Pulmonary artery endothelial cell (primary cell): ENCODE data around the gene ASB15. TPM values are rescaled to one million over a fixed set of nuclear protein-coding genes. Genes with fewer than 3 reads are reported as not detected.
"Not testable (repeated sequence)": the region's sequence is repeated elsewhere in the genome, so short reads cannot be mapped to it uniquely, and the experiment has no call there.

Source experiments
- DNase-seq: peaks from one replicate; pipeline ENCODE4 v3.0.0-alpha.2; 2011; ENCODE audit warnings: low read depth, low spot score
- total RNA-seq: library from RNA; depleted of rRNA; stranded (reverse); fragments of >200 nt; gene quantifications from 2 replicates; pipeline ENCODE4 v1.2.3, GENCODE V29; 2014

ASB15 gene
- total RNA-seq: not detected in 2 replicates

DNA sequence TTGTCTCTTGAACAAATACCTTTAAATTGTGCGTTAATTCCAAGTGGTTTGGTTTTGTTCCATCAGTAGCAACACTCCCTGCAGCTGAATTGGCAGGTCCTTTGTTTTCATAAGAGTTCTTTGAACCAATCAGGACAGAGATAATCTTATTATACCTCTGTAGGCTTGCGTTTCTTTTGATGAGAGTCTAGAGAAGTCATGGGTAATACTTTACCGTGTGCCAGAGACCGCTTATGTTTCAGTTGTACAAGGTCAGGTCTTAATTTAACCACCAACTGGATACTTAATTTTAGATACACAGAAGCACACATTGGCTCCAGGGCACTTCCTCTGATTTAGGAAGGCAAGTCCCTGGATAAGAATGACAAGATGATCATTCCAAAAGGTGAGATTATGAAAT is at the start of gene ASB15:
Gene ASB15 (plus strand): TSS at position 292 of the 400 bp plus-strand sequence. CDS start 12,682 bp downstream, outside the sequence.
- no peak for DNase-seq

DNA sequence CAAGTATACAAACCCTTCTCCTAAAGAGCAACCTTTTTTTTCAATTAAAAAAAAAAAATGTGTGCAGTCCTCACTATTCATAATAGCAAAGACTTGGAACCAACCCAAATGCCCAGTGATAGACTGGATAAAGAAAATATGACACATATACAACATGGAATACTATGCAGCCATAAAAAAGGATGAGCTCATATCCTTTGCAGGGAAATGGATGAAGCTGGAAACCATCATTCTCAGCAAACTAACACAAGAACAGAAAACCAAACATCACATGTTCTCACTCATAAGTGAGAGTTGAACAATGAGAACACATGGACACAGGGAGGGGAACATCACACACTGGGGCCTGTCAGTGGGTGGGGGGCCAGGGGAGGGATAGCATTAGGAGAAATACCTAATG is 49.5 kb upstream of the ASB15 start:
- not testable (repeated sequence) for DNase-seq

DNA sequence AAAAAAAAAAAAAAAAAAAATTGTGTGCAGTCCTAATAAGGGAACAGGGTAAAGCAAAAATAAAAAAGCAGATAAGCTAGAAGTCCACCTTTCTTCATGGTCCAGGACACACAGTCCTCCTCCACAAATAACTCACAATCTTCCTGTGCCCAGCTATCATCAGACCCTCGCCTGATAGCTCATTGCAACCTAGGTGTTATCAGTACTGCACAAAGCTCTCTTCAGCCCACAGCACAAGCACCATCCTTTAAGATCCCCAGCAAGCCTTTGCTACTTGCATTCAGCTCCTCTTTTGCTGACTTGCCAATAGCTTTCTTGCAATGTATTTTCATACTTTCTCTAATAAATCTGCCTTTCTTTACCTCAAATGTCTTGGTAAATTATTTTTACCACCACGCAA is 49.0 kb upstream of the ASB15 start:
- DNase-seq: no peak

DNA sequence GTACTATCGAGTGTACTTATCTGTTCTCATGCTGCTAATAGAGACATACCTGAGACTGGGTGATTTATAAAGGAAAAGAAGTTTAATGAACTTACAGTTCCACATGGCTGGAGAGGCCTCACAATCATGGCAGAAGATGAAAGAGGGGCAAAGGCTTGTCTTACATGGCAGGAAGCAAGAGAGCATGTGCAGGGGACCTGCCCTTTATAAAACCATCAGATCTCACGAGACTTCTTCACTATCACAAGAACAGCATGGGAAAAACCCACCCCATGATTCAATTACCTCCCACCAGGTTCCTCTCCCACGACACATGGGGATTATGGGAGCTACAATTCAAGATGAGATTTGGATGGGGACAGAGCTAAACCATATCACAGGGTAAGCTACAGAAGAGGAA is 48.5 kb upstream of the ASB15 start:
- no peak for DNase-seq

DNA sequence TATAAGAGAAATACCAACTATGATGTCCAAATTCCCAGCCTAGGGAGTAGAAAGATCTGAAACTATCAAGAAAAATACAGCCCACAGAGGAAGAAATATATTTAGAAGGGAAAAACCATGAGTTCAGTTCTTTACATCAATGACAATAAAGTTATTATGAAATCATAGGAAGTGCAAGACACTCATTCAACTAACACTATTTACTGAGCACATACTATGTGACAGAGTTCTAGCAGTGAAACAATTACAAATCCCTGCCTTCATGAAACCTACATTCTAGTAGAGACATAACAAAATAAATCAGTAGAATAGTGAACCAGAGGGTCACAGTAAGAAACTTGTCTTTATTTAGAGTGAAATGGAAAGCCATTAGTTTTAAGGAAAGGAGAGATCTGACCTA is 46.1 kb upstream of the ASB15 start:
- no peak for DNase-seq

DNA sequence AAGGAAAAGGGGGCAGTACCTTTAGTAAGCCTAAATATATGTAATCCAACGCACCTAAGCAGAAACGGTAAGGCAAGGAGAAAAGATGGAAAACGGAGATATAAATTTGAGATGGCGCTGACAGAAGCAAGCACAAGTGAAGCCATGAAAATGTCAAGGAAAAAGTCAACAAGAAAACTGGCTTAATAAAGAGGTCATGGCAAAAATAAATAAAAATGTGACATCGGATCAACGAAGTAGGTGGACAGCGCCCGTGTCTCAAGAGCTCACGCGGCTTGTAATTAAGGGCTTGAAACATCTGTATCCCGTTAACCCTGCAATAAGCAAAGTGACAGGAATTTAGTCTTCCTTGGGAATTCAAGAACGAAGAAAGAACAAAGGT is 44.6 kb upstream of the ASB15 start:
- no peak for DNase-seq

DNA sequence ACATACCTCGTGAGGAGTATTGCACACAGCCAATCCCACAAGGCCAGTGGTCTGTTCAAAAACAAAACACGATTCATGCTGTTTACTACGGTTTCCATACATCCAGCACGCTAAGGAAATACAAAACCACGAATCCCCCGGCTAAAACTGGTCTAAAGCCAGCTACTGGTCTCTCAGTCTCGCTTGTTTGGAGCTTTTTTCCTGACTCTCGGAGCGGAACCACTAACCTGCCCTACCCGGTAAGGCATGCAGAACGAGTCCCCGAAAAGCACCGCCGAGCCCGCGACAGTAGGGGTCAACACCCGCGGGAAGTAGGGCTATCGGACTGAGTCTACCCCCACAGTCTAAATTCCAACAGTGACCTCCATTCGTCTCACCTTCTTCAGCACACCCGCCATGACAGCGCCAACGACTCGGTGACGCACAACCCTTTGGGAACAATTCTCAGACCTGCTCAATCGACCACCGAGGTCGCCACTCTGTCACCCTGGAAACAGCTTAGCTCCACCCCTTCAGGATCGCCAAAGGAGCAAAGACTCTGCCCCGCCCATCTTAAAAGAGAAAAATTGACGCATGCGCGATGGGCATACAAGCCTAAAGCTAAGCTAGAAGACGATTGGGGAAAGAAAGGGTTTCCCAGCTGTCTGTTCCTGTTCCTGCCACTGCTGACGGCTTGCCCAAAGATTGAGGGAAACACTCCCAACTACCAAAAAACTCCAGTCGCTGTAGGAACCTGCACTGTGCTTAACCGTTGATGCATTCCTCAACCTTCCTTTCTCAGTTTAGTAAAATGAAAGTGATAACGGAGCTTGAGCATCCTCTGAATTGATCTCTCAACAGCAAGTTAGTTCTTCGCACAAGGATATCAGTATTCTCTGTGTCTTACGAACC is 44.0 kb upstream of the ASB15 start, which contains the start of gene NDUFA5:
Gene NDUFA5 (minus strand): TSS at position 421 of the 891 bp plus-strand sequence. CDS start 23 bp downstream, at position 398.
- DNase-seq: peak; percentile 98

DNA sequence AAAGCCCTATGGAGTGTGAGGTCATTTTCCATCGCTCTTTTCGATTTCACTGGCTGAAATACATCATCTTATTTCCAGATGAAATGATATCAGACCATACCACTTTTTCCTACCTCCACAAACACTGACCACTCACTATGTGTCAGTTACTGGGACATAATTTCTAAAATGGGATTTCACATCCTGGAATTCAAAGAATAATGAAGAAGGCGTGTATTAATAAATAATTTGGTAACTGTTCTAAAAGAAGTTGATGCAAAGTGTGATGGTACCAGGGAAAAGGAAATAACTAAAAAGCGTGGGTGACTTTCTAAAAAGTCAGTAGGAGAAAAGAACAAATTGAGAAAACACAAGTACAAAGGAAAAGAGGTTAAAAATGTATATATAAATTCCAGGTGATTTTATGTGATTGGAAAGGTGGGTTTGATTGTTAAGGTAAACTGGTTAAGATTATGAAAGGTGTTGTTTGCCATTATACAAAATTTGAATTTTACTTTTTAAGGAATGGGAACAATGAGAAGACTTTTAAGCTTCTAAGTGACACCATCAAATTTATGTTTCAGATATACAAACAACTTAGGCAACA is 43.2 kb upstream of the ASB15 start:
- DNase-seq: no peak

DNA sequence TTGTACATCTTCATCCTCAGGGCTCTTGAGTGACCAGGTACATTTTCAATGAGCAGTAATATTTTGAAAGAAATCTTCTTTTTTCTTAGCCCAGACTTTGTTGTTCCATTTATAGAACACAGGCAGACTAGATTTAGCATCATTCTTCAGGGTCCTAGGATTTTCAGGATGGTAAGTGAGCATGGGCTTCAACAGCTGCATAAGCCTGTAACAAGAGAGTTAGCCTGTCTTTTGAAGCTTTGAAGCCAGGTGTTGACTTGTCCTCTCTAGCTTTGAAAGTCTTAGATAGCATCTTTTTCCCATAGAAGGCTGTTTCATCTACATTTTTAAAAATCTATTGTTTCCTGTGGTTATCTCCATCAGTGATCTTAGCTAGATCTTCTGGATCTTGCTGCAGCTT is 39.5 kb upstream of the ASB15 start:
- DNase-seq: no peak

DNA sequence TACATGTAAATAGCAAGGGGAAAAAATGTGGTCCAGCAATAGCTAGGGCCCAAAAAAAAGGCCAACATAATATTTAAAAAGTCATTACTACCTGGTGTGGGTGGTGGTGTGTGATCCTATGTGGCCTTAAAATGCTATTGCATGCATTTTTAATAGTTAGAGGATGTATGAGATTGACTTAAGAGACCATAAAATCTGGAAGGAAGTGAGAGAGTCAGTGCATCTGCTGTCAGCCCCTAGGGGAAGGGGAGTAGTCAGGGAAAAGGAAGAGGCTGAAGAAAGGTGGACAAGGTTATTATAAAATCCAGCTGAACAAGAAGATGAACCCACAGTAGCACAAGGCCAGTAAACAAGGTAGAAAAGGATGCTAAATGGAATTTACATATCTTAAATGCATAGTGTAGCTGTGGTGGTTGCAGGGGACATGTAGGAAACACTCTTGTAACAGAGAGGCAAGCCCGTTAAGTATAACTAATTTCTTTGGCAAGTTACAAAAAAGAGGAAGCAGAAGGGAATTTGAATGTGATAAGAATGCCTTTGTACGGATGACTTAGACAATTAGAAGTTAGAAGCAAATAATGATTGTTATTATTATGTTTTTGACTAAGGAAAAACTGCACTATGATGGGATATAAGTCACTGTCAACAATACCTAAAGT is 32.1 kb upstream of the ASB15 start:
- peak; percentile 3 for DNase-seq

DNA sequence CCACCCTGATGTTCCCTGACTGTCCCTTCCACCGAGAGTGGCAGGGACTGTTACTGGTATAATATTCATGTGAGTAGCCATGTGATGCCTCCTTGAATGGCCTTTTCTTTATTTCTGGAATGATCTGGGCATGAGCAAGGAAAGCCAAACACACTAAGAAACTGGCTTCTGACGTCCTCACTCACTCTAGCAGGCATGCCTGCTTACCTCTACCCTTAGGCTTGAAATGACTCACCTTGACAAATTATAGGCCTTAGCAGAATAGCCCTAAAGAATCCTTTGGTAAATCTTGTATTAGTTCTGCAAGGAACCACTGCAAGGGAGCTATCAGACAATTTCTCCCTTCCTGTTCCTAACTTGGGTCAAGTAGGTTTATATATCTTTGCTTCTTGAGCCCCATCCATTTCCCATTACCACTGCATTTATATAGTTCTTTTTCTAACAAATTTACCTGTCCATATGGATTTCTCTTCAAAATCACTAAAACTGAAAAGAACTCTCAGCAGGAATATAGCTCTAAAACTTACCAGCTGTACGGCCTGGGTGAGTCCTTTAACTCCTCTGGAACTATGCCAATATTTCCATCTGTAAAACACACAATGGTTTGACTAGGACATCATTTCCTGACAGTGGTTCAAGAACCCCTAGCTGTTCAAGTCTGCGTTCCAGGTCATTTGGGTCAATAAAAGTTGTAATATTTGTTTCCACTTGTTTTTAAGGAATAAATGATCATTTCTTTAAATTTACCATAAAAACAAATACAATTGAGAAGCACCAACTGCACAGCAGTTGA is 31.0 kb upstream of the ASB15 start:
- peak; percentile 64 for DNase-seq

DNA sequence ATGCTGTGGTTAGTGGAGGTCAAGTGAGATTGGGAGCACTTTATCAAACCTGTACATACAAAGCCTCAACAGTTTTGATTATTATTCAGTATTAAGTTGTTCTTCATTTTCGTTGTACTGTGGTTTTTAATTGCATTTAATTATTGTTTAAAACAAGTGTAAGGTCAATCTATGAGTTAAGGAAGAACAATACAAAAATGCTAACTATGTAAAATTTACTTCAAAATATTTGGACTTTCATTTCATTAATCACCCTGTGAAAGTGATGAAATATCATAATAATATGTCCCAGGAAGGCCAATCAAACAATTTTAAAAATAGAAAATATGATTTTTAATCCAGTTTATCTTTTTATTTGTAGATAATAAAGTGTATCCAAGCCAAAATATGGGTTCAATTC is 30.4 kb upstream of the ASB15 start:
- no peak for DNase-seq

DNA sequence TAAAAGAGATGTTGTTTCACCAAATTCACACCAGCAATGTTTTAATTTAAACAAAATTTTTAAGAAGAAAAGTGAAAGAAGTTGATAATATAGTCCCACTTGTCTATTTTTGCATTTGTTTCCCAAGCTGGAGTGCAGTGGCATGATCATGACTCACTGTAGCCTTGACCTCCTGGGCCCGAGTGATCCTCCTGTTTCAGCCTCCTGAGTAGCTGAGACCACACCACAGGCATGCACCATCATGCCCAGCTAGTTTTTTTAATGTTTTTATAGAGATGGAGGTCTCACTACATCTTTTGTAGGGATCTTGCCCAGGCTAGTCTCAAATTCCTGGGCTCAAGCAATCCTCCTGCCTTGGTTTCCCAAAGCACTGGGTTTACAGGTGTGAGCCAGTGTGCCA is 29.9 kb upstream of the ASB15 start:
- DNase-seq: no peak

DNA sequence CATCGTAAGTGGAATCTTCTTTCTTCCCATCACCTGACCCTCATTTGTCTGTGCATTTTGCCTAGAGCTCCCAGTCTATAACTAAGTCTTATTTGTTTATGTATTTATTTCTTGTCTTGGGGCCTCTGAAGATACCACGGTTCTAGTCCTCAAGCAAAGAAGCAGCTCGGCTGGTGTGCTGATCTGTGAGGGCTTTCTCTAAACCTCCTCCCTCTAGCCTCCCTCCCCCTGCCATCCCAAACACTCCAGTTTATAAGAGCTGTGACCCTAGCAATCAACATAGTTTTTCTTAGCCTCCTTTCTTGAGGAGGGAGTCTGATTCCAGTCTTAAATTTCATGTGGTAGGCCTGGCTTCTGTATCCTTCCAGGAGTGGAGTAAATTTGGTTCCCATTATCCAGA is 28.3 kb upstream of the ASB15 start:
- no peak for DNase-seq

DNA sequence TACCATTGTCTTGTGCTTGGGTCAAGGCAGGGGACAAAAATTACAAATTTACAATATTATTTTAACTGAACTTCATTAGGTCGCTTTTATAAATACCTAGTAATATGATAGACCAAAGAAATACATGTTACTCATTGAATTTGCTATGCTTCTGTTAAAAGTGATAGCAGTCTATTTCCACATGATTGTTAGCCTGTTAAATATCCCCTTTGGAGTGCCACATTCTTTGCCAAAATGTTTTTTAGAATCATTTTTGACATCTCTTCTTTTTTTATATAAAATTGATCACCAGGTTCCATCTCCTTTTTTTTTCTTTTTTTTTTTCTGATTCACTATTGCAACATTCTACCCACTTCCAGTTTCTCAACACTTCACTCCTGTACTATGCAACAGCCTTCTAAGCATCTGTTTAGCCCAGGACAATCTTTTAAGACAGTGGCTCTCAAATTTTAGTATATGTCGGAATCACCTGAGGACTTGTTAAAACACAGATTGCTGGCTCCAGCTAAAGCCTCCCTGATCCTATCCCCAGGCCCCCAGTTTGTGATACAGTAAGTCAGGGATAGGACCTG is 27.6 kb upstream of the ASB15 start:
- DNase-seq: no peak

DNA sequence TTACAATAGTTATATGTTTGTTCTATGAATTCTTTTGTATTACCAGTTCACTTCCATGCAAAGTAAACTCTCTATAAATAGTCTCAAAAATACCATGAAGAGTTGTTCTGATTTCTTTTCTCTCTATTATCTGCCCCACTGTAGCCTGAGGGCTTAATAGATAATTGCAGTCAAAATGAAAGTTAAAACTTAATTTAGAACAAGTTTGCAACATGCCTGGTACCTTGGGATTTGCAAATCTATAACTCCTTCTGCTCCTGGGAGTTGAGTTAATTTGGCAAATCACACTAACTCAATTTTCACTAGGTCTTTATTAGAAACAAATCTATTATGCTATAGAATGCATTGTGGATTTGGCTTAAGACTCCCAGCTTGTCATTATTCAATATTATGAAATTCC is 22.2 kb upstream of the ASB15 start:
- no peak for DNase-seq

DNA sequence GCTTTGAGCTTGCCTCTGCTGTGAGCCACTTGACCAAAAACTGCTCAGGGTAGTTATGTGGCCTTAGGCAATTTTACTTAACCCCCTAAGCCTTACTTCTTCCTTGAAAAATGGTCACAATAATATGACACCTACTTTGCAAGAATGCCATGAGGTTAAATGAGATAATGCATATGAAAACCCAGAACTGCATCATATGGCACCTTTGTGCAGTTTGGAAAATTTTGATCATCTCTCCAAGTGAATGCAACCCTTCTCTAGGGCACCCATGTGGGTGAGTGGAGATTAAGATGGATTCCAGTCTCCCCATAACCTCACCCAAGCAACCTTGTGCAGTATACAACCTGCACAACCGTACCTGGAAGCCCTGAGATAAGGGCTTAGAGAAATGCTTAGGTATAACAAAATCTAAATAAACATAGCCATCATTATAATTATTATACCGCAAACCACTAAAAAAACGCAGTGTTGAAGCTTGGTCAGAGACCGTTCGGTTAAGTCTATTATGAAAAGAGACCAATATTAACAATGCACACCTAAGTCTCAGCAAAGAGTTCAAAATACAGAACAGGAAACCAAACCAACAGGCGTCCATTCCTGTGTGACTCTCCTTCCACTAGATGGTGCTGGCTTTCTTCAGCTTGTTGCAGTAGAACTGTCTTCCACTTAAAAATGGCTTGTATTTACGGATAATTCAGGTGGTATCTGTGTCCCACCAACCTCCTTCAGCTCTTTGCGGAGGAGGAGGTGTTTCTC is 21.0 kb upstream of the ASB15 start:
- peak; percentile 11 for DNase-seq

DNA sequence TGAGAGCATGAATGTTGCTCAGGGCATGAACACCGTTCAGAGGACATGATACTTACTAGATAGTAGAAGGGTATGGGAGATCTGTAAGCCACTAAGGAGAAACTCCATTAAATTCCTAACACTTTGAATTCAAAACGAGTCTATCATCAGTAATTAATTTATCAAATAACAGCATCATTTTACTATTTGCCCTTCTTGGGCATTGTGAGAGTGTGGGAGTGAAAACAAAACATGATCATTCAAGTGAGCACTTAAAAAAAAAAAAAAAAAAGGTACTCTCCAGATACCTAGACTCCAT is 20.5 kb upstream of the ASB15 start:
- DNase-seq: no peak

DNA sequence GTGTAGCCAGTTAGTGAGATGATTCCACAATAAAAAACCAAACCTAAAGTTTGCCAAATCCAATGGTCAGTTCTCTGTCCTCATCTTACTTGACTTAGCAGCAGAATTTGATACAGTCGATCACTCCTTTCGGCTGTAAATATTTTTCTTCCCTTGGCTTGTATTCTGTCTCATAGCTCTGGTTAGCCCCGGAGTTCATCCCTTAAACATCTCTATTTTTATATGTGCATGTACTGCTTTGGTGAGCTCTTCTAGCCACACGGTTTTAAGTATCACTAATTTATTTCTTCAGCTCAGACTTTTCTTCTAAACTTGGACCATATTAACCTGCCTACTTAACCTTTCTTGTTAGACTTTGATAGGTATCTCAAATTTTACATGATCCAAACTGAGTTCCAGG is 17.8 kb upstream of the ASB15 start:
- no peak for DNase-seq

DNA sequence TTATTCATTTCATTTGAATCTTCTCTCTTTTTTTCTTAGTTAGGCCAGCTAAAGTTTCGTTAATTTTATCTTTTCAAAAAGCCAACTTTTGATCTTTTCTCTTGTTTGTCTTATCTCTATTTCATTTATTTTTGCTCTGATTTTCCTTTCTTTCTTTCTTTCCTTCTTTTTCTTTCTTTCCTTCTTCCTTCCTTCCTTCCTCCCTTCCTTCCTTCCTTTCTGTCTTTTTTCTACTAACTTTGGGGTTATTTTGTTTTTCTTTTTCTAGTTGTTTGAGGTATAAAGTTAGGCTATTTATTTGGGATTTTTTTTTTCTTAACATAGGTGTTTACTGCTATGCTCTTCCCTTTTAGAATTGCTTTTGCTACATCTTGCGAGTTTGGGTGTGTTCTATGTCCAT is 13.2 kb upstream of the ASB15 start:
- no peak for DNase-seq

DNA sequence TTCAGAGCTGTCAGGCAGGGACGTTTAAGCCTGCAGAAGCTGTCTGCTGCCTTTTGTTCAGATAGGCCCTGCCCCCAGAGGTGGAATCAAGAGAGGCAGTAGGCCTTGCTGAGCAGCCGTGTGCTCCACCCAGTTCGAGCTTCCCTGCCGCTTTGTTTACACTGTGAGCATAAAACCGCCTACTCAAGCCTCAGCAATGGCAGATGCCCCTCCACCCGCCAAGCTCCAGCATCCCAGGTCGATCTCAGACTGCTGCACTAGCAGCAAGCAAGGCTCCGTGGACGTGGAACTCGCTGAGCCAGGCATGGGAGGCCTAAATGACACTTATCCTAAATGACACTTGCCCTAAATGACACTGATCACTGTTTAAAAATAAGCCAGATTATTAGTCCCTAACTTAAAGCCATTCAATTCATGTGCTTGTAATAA is 6.8 kb upstream of the ASB15 start:
- no peak for DNase-seq
